GM21360 (cell line): ENCODE results near the gene TFDP1.

Experiments
- ATAC-seq: cut with Tn5 transposase; IDR thresholded peaks from one replicate; pipeline ENCODE4 v1.9.1; 2021; ENCODE audit warnings: mild to moderate bottlenecking, moderate library complexity; ENCODE audit not compliant: unreplicated experiment

Gene TFDP1

DNA sequence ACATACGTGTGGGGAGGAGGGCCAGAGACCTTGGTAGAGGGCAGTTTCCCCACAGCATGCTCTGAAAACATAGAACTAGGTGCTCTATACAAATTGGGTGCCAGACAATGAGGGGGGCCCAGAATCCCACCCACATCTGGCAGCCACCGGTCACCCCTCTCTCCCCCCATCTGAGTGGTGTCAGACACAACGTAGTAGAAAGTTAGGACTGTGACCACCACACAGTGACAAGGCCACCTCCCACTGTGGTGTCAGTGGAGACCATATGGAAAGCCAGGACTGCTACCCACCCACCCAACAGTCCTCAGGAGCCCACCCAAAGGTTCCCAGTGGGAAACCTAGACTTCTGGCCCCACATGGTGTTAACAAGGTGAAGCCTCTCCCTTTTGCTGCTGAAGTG is 75.5 kb downstream of the TFDP1 start:
- ATAC-seq, result no peak

DNA sequence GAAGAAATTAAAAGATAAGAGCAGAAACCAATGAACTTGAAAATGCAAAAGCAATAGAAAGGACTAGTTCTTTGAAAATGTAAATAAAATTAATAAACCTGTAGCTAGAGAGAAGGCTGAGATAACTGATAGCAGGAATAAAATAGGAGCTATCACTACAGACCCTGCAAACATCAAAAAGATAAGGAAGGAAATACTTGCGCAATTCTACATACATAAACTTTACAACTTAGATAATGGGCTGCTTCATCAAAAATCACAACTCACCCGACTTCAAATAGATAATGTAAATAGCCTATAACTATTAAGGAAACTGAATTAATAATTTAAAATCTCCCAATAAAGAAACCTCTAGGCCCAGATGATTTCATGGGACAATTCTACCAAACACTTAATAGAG is 77.0 kb downstream of the TFDP1 start:
- ATAC-seq, result no peak

DNA sequence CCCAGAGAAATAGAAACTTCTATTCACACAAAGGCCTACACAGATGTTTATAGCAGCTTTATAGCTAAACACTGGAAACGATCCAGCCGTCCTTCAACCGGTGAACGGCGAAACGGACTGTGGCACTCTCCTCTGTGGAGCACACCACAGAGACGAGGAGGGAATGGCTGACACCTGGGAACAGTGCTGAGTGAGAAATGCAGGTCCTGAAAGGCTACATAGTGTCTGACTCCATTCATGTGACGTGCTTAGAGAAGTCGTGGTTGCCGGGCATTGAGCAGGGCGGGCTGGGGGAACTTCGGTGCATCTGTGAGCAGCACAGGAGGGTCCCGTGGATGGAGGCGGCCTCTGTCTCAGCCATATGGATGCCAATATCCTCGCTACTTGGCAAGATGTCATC is 79.4 kb downstream of the TFDP1 start:
- ATAC-seq, result no peak

DNA sequence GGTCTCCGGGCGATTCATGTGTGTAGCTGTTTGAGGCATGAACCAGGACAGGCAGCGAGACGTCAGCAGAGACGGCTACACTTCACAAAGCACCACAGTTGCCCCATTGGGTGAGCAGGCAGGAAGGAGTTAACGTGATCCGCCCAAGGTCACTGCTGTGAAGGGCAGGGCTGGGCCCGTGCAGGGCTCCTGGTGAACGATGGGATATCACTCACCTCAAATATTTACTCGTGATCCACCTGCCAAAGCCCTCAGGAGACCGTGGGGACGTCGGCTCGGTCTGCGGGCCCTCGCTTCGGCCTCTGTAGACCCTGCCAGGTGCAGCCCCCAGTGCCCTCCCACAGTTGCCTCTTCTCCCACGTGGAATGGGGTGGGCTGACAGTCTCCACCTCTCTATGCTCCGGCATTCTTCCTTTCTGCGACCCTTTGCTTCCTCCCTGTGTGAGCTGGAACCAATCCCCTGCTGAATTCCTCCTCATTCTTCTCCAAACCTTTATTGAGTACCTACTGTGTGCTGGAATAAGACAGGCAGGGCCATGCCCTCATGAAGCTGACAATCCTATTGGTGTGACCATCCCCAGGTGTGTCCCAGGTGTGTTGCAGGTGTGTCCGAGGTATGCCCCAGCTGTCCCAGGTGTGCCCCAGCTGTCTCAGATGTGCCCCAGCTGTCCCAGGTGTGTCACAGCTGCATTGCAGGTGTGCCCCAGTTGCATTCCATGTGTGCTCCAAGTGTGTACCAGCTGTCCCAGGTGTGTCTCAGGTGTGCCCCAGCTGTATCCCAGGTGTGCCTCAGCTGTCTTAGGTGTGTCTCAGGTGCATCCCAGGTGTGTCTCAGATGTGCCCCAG is 80.4 kb downstream of the TFDP1 start:
- no peak for ATAC-seq

DNA sequence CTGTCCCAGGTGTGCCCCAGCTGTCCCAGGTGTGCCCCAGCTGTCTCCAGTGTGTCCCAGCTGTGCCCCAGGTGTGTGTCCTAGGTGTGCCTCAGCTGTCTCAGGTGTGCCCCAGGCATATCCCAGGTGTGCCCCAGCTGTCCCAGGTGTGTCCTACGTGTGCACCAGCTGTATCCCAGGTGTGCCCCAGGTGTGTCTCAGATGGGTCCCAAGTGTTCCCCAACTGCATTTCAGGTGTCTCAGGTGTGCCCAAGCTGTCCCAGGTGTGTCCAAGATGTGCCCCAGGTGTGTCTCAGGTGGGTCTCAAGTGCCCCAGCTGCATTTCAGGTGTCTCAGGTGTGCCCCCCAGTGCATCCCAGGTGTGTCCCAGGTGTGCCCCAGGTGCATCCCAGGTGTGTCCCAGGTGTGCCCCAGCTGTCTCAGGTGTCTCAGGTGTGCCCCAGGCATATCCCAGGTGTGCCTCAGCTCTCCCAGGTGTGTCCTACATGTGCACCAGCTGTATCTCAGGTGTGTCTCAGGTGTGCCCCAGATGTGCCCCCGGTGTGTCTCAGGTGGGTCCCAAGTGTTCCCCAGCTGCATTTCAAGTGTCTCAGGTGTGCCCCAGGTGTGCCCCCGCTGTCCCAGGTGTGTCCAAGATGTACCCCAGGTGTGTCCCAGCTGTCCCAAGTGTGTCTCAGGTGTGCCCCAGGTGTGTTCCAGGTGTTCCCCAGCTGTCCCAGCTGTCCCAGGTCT is 81.2 kb downstream of the TFDP1 start:
- ATAC-seq, result no peak

DNA sequence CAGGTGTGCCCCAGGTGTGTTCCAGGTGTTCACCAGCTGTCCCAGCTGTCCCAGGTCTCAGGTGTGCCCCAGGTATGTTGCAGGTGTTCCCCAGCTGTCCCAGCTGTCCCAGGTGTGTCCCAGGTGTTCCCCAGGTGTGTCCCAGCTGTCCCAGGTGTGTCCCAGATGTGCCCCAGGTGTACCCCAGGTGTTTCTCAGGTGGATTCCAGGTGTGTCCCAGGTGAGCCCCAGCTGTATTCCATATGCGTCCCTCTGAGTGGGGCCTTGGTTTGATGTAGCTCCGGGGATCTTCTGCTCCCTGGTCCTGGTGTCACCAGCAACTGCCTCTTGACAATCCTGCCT is 81.7 kb downstream of the TFDP1 start:
- no peak for ATAC-seq

DNA sequence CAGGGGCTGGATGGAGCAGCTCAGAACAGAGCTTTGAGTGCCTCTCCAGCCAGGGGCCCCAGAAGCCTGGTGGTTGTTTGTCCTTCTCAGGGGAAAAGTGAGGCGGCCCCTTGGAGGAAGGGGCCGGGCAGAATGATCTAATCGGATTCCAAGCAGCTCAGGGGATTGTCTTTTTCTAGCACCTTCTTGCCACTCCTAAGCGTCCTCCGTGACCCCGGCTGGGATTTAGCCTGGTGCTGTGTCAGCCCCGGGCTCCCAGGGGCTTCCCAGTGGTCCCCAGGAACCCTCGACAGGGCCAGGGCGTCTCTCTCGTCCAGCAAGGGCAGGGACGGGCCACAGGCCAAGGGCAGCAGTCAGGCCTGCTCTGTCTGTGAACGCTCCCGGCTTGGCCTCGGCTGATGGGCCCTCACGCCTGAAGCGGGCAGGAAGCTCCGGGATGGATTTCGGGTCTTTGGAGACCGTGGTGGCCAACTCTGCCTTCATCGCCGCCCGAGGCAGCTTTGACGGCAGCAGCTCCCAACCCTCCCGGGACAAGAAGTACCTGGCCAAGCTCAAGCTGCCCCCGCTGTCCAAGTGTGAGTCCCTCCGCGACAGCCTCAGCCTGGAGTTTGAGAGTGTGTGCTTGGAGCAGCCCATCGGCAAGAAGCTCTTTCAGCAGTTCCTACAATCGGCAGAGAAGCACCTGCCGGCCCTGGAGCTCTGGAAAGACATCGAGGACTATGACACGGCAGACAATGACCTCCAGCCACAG is 82.6 kb downstream of the TFDP1 start, which contains the start of gene GRK1:
GRK1 (plus strand) TSS at position 269 of the 751 bp plus-strand sequence; CDS start at position 437, 168 bp downstream.
- ATAC-seq, result no peak

DNA sequence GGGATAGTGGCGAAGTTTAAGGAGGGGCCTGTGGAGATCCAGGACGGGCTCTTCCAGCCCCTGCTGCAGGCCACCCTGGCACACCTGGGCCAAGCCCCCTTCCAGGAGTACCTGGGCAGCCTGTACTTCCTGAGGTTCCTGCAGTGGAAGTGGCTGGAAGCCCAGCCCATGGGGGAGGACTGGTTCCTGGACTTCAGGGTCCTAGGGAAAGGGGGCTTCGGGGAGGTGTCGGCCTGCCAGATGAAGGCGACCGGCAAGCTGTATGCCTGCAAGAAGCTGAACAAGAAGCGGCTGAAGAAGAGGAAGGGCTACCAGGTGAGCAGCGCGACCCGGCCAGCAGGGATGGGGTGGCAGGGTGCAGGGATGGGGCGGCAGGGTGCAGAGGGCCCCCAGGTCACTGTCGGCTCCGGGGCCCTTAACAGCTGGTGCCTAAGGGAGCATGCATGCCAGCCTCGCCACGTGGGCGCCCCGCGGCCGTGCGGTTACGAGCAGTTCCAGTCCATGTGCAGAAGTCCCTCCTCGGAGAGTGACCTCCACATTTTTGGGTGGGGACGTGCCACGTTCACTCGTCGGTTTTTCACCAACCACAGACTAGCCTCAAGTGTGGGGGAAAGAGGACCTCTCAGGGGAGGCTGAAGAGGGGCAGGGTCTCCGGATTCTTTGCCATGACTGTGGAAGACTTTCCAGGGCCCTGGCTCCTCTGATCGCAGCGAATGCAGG is 83.4 kb downstream of the TFDP1 start:
- ATAC-seq, result no peak

DNA sequence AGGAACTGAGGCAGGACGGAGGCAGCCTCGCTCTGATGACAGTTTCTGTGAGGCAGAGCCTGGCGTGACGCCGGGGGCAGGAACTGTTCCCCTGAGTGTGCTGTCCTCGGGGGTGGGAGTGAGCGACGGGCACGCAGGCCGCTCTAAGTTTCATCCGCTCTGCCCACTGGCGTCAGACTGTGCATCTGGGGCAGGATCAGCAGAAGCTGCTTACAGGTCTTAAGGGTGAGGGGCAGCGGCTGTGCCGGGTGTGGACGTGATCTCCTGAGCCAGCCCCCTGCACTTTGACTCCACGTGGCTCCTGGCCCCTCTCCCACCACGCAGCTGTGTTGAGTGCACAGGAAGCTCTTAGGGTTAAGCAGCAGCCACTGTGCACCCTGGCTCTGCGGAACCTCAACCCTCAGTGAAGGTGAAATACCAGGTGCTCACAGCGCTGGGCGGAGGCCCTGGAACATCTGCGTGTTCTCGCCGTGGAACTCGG is 84.0 kb downstream of the TFDP1 start:
- no peak for ATAC-seq

DNA sequence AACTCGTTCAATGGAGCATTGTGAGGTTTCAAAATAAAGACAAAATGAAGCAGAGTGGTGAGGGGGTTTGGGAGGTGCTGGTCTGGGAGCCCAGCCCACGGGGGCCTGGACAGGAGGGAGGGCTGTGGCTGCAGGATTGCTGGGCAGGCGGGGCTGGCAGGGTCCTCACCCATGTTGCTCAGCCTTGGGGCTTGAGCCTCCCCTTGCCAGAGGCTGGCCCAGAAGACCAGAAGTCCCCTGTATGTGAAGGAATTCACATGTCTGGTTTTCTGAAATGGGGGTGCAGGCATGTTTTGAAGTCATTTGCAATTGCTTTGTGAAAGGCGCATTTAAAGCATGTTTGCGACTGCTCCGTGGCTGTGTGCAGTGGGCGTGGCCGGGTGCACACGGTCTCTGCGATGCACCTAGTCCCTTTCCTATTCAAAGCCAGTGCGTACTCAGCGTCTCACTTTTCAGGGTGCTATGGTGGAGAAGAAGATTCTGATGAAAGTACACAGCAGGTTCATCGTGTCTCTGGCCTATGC is 84.7 kb downstream of the TFDP1 start:
- no peak for ATAC-seq

DNA sequence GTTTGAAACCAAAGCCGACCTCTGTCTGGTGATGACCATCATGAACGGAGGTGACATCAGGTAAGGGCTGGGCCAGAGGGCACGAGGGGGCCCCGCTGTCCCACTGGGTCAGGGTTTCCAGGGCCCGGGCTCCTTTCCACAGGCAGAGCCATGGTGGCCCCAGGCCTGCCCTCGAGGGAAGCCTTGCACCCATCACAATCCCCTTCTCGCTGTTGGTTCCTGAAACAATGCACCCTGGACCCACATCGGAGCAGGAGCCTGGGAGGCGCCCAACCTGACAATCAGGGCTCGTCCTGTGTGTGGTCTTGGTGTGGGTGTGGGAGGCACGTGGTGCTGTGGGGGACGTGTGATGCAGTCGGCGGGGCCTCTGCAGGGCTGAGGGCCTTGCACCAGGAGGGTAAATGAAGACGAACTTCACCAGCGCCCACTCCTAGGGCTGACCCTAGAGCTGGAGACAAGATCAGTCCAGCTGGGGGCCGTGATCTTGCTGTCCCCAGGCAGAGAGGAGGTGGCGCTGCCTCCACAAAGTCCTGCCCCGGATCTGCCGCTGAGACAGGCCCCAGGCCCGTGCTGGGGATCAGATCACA is 85.3 kb downstream of the TFDP1 start:
- ATAC-seq, result no peak

DNA sequence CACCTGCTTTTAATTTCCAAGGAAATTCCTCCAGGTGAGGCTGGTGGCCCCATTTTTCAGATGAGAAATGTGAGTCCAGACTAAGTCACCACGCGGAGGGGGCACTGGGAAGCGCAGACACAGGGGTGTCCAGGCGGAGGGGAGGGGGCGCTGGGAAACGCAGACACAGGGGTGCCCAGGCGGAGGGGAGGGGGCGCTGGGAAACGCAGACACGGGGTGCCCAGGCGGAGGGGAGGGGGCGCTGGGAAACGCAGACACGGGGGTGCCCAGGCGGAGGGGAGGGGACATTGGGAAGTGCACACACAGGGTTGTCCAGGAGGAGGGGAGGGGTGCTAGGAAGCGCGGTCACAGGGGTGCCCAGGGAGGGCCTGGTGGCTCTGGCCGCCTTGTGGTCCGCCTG is 86.0 kb downstream of the TFDP1 start:
- no peak for ATAC-seq

DNA sequence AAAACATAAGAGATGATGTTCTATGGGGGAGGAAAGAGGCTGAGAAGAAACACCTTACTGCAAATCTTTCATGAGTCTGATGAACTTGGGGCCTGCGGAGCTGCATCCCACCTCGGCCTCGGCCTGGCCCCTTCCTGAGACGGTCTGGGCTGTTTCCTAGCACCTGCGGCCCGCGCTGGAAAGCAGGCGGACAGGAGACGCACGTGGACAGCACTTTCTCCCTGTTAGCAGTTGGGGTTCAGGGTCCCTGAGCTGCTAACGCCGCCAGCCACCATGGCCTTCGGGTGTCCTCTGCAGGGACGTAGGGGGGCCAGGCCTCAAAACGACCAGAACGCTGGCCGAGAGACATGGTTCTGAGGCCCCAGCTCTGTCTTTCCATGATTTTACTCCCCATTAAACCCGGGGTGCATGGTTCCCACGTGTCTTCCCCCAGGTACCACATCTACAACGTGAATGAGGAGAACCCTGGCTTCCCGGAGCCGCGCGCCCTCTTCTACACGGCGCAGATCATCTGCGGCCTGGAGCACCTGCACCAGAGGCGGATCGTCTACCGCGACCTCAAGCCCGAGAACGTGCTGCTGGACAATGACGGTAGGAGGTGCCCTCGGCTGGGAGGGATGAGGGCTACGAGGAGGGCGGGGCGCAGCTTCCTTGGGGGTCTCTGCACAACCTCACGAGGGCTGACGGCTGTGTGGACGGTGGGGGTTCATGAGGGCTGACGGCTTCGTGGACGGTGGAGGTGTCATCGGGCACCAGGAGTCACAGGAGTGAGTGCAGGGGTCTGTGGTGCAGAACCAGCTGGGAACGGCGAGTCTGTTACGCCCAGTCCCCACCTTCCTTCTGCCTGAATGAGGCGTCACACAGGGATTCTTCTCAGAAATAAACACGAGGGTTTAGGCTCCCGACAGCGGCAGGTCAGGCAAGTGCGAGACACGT is 86.8 kb downstream of the TFDP1 start:
- no peak for ATAC-seq

DNA sequence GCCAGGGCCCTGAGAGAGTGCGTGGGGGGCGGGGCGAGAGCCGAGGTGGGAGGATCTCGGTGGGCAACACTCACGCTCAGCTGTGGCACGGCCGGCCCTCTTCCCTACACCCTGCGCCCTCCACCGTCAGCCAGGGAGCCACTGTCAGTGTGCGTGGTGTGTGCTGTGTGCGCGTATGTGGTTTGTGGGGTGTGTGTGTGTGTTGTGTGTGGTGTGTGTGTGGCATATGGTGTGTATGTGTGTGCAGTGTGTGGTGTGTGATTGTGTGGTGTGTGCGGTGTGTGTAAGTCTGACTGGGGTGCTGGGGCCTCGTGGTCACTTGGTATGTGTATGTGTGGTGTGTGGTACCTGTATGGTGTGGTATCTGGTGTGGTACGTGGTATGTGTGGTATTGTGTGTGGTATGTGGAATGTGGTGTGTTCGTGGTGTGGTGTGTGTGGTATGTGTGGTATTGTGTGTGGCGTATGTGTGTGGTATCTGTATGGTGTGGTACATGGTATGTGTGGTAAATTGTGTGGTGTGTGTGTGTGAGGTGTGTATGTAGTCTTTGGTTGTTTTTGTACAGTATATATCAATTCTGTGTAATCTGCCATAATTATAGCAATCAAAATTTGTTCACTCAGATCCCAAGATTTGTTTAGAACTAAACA is 87.6 kb downstream of the TFDP1 start:
- no peak for ATAC-seq
